ENCODE measurements around the gene MIF. TPM values are rescaled to one million over a fixed set of nuclear protein-coding genes. Genes with fewer than 3 reads are reported as not detected.
"Not testable (repeated sequence)": the region's sequence is repeated elsewhere in the genome, so short reads cannot be mapped to it uniquely, and the experiment has no call there.

MIF gene
- total RNA-seq, 2 donors from 2014 or later = 152 to 157 TPM

GRCh38 chr22:23857606-23858483 lies 36.3 kb upstream of the MIF start, which contains the start of gene SLC2A11:
SLC2A11 (plus strand) TSS chr22:23857875; CDS start chr22:23858000, 125 bp downstream.
- Histone ChIP-seq H3K4me1 (ENCODE audit: control insufficient read depth in 1 of 2, low read depth in 2 of 2) (peaks cover 13 to 18% of the 10 kb centered on the region in 2 donors), H3K4me3 (peak within 1 kb of the TSS; percentile 69), H3K9me3 (no peaks in the 10 kb centered on the region), H3K27me3 (replicated peaks; ENCODE audit: insufficient read depth) (no peaks in the 10 kb centered on the region), H3K27ac (peak within 1 kb of the TSS; percentile 65 to 85), H3K36me3 (no peaks in the 10 kb centered on the region)
- peak; percentile 44 for TF ChIP-seq CTCF (IDR thresholded peaks at IDR 0.05)
- ATAC-seq (ENCODE audit: insufficient number of reproducible peaks, low FRiP score, low read depth) (peak; percentile 91), DNase-seq (ENCODE audit: low spot score) (peak; percentile 89)

- ATAC-seq (ENCODE audit: insufficient number of reproducible peaks, low FRiP score, low read depth) (no peak), DNase-seq (ENCODE audit: low spot score) (no peak)
- TF ChIP-seq CTCF (IDR thresholded peaks at IDR 0.05) = no peak
- H3K4me1 ChIP-seq (ENCODE audit: control insufficient read depth in 1 of 2, low read depth in 2 of 2) = peaks cover 13 to 18% of the 10 kb centered on the region in 2 donors
- no peaks in the 10 kb centered on the region for H3K36me3 ChIP-seq
- H3K4me3 ChIP-seq = peak overlapping the region; percentile 69
- H3K27ac ChIP-seq = peak overlapping the region; percentile 65 to 85
- no peaks in the 10 kb centered on the region for H3K27me3 ChIP-seq (replicated peaks; ENCODE audit: insufficient read depth)
- no peaks in the 10 kb centered on the region for H3K9me3 ChIP-seq
Measured at GRCh38 chr22:23858484-23858815, 35.7 kb upstream of the MIF start.

- Histone ChIP-seq H3K4me3 (no peak overlapping the region), H3K27ac (no peak overlapping the region), H3K9me3 (no peaks in the 10 kb centered on the region), H3K36me3 (no peaks in the 10 kb centered on the region), H3K4me1 (ENCODE audit: control insufficient read depth in 1 of 2, low read depth in 2 of 2) (peaks cover 13 to 18% of the 10 kb centered on the region in 2 donors), H3K27me3 (replicated peaks; ENCODE audit: insufficient read depth) (no peaks in the 10 kb centered on the region)
- DNase-seq (ENCODE audit: low spot score) (no peak), ATAC-seq (ENCODE audit: insufficient number of reproducible peaks, low FRiP score, low read depth) (no peak)
- TF ChIP-seq CTCF (IDR thresholded peaks at IDR 0.05) = no peak
Measured at GRCh38 chr22:23859201-23859600, 35.0 kb upstream of the MIF start.

- not testable (repeated sequence) for H3K27me3 ChIP-seq (replicated peaks; ENCODE audit: insufficient read depth)
Measured at GRCh38 chr22:23860187-23860586, 34.0 kb upstream of the MIF start.

GRCh38 chr22:23862103-23862502 lies 32.1 kb upstream of the MIF start:
- no peak for DNase-seq (ENCODE audit: low spot score)
- ATAC-seq (ENCODE audit: insufficient number of reproducible peaks, low FRiP score, low read depth) = no peak
- Histone ChIP-seq H3K4me1 (ENCODE audit: control insufficient read depth in 1 of 2, low read depth in 2 of 2) (peaks cover 9 to 10% of the 10 kb centered on the region in 2 donors), H3K27ac (no peak overlapping the region), H3K4me3 (no peak overlapping the region), H3K36me3 (no peaks in the 10 kb centered on the region), H3K9me3 (no peaks in the 10 kb centered on the region), H3K27me3 (replicated peaks; ENCODE audit: insufficient read depth) (no peaks in the 10 kb centered on the region)
- peak; percentile 32 for TF ChIP-seq CTCF (IDR thresholded peaks at IDR 0.05)

More at GRCh38 chr22:23860187-23860586, 34.0 kb upstream of the MIF start:
- not testable (repeated sequence) for DNase-seq (ENCODE audit: low spot score); ATAC-seq (ENCODE audit: insufficient number of reproducible peaks, low FRiP score, low read depth); H3K4me3 ChIP-seq; H3K9me3 ChIP-seq; H3K27ac ChIP-seq; H3K36me3 ChIP-seq
- H3K4me1 ChIP-seq (ENCODE audit: control insufficient read depth in 1 of 2, low read depth in 2 of 2) = peaks cover 13 to 18% of the 10 kb centered on the region in 2 donors

GRCh38 chr22:23864499-23865154 lies 29.6 kb upstream of the MIF start:
- H3K27me3 ChIP-seq (replicated peaks; ENCODE audit: insufficient read depth); H3K27ac ChIP-seq; H3K9me3 ChIP-seq; H3K4me3 ChIP-seq; DNase-seq (ENCODE audit: low spot score); H3K4me1 ChIP-seq (ENCODE audit: control insufficient read depth in 1 of 2, low read depth in 2 of 2); ATAC-seq (ENCODE audit: insufficient number of reproducible peaks, low FRiP score, low read depth); H3K36me3 ChIP-seq: not testable (repeated sequence)
